Heart left ventricle (tissue), 16 donors: ENCODE data around the gene C1QL3. TPM values are rescaled to one million over a fixed set of nuclear protein-coding genes. Genes with fewer than 3 reads are reported as not detected.

Experiments used
- ATAC-seq, 4 donors: fragments of 200-7000 bp; cut with Tn5 transposase; one replicate each; pipeline ENCODE4 v1.9.1; 2020 to 2022; ENCODE audit warnings: moderate library complexity in 4 of 4, mild to moderate bottlenecking in 3 of 4, moderate number of reproducible peaks in 1 of 4
- DNase-seq, 5 donors: peaks; one replicate each; pipeline ENCODE4 v3.0.0-alpha.2; 2020
- H3K27ac ChIP-seq, 12 donors: fragments of 200-600 bp; sonication (generic) in 4 of 12; one replicate each; pipeline versions ENCODE4 v1.5.0 to v1.8.0; 2016 to 2022; ENCODE audit warnings: mild to moderate bottlenecking in 2 of 12
- H3K27me3 ChIP-seq, 9 donors: fragments of 200-600 bp; sonication (generic) in 2 of 9; one replicate each; pipeline versions ENCODE4 v1.5.1 to v1.8.0; 2016 to 2022; ENCODE audit warnings: mild to moderate bottlenecking in 3 of 9
- H3K36me3 ChIP-seq, 9 donors: fragments of 200-600 bp; sonication (generic) in 2 of 9; one replicate each; pipeline versions ENCODE4 v1.5.0 to v1.8.0; 2018 to 2022; ENCODE audit warnings: mild to moderate bottlenecking in 2 of 9
- H3K4me1 ChIP-seq, 12 donors: fragments of 200-600 bp; sonication (generic) in 4 of 12; one replicate each; pipeline versions ENCODE4 v1.5.0 to v1.8.0; 2016 to 2022; ENCODE audit warnings: mild to moderate bottlenecking in 3 of 12
- H3K4me3 ChIP-seq, 12 donors: fragments of 200-600 bp; sonication (generic) in 4 of 12; one replicate each; pipeline versions ENCODE4 v1.5.0 to v1.8.0; 2017 to 2022; ENCODE audit warnings: mild to moderate bottlenecking in 9 of 12, moderate library complexity in 4 of 12
- H3K9me3 ChIP-seq, 12 donors: fragments of 200-600 bp; sonication (generic) in 4 of 12; one replicate each; pipeline versions ENCODE4 v1.5.0 to v1.8.0; 2016 to 2022; ENCODE audit warnings: mild to moderate bottlenecking in 1 of 12
- POLR2A ChIP-seq, 2 donors: fragments of 450-650 bp; IDR thresholded peaks; one replicate each; pipeline ENCODE4 v1.6.1; 2017; ENCODE audit warnings: antibody characterized with exemption in 2 of 2, mild to moderate bottlenecking in 2 of 2, moderate library complexity in 2 of 2
- WGBS, 4 donors: extraction: QIAGEN DNeasy Blood & Tissue Kit in 2 of 4; methylation state at CpG; one replicate each; pipeline versions ENCODE4 v1.1.5 to v1.1.7; 2013 to 2018; 5-methylcytosine and 5-hydroxymethylcytosine counted together
- intact Hi-C, 10 donors: fragments of 100-400 bp; cut with DNase I; formaldehyde crosslinking; loops; one replicate each; pipeline versions ENCODE4 v1.11.1 to v1.14.2; 2022
- polyA plus RNA-seq, 2 donors: library from polyadenylated mRNA; stranded (reverse); fragments of 200-250 nt; gene quantifications; one replicate each; pipeline ENCODE4 v1.2.3, GENCODE V29; 2013
- total RNA-seq, 9 donors: library from RNA; depleted of rRNA in 2 of 9; stranded (reverse); fragments of >200 nt in 2 of 9; fragmentation: NEBNext Ultra II Directional in 3 of 9; extraction: Animal tissue kit (Norgen Biotek cat#: 25700) in 3 of 9; gene quantifications; one replicate each; pipeline versions ENCODE4 v1.1.0 to v1.2.4, GENCODE V29; 2016 to 2023
- TF ChIP-seq, protein P1 (sequence below), 12 donors: fragments of 200-600 bp; sonication (generic) in 4 of 12; IDR thresholded peaks; one replicate each; pipeline versions ENCODE4 v1.5.0 to v1.8.0; 2018 to 2022; ENCODE audit warnings: antibody characterized with exemption in 12 of 12, mild to moderate bottlenecking in 5 of 12
- donor health status: ischemic (EF 13 %, LVEDD 7.1; RV severe dilation, severe dysfunction).
- donor health status: healthy with polysubstance abuse.
- donor health status: DM: no; HTN: yes; CAD: no.
- donor health status: DM: no; HTN: no; CAD: no.
- donor health status: ischemic (EF 25% LVEDD 6.9; RV normal size, moderate dysfunction).
- donor health status: ischemic (EF 25% LVEDD 5.7; RV mildly dilated, moderate dysfunction).
- donor health status: healthy.
- donor health status: DM: yes; HTN: yes; CAD: no.
- donor health status: ischemic (EF 35%, LVEDD 5.7; RV mildly dilated, moderate dysfunction).
- donor health status: nonischemic (EF 11% LVEDD 7.7; RV severe dilation, severe dysfunction).
- donor health status: DM: yes; HTN: yes; CAD: no.
- donor health status: PGD.
- donor health status: ischemic (EF 29% LVEDD 5.4; RV normal size, mild dysfunction).
- donor health status: nonischemic (EF 23%, LVEDD 6.1; RV moderate dilation, normal function).

Gene C1QL3
- total and polyA plus RNA-seq, 11 donors, result 0.03 TPM; not detected in 10

- Histone ChIP-seq H3K4me1 (peaks cover 0 to 9% (median 0%) of the 10 kb centered on the region in 12 donors), H3K27ac (no peak overlapping the region), H3K27me3 (peaks cover 0 to 3% (median 0%) of the 10 kb centered on the region in 9 donors), H3K4me3 (no peak overlapping the region), H3K9me3 (peaks cover 0 to 11% (median 0%) of the 10 kb centered on the region in 12 donors), H3K36me3 (no peaks in the 10 kb centered on the region)
- no peak for TF ChIP-seq POLR2A (IDR thresholded peaks at IDR 0.05)
- TF ChIP-seq, protein P1, sequence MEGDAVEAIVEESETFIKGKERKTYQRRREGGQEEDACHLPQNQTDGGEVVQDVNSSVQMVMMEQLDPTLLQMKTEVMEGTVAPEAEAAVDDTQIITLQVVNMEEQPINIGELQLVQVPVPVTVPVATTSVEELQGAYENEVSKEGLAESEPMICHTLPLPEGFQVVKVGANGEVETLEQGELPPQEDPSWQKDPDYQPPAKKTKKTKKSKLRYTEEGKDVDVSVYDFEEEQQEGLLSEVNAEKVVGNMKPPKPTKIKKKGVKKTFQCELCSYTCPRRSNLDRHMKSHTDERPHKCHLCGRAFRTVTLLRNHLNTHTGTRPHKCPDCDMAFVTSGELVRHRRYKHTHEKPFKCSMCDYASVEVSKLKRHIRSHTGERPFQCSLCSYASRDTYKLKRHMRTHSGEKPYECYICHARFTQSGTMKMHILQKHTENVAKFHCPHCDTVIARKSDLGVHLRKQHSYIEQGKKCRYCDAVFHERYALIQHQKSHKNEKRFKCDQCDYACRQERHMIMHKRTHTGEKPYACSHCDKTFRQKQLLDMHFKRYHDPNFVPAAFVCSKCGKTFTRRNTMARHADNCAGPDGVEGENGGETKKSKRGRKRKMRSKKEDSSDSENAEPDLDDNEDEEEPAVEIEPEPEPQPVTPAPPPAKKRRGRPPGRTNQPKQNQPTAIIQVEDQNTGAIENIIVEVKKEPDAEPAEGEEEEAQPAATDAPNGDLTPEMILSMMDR (IDR thresholded peaks at IDR 0.05), result no peak
- DNase-seq (no peak), ATAC-seq (no peak)
- intact Hi-C loops, result no loop called here
- WGBS, 4 donors, result 76 to 87% (median 87%) methylated on average over 6 of the region's 6 CpGs
These were observed 41.2 kb upstream of the C1QL3 start for GRCh38 chr10:16562891-16563290.

DNA sequence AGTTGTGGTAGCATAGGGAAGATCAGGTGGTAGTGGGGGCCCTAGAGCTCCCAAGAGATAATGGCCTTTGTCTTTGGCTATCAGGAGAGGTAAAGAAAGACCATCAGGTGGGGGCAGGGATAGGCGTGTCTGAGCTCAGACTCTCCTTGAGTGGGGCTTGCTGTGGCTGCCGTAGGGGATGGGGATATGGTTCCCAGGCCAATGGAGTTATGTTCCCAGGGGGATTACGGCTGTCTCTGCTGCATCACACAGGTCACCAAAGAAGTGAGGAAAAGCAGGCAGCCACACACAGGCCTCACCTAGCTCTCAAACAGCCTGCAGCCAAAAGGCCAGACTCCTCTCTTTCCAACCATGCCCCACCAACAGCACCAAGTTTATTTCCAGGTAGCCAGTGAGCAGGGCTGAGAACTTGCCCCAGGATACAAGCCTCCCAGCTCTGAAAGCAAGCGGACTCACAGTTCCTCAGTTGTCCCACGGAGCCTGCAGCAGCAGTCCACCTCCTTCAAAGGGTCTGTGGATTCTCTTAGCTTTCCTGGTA is 37.6 kb upstream of the C1QL3 start:
- DNase-seq, result no peak
- Histone ChIP-seq H3K36me3 (no peaks in the 10 kb centered on the region), H3K4me3 (no peak overlapping the region), H3K9me3 (peaks cover 0 to 12% (median 0%) of the 10 kb centered on the region in 12 donors), H3K27me3 (no peaks in the 10 kb centered on the region), H3K27ac (no peak overlapping the region), H3K4me1 (no peaks in the 10 kb centered on the region)
- TF ChIP-seq POLR2A (IDR thresholded peaks at IDR 0.05), result no peak
- TF ChIP-seq, protein P1 (IDR thresholded peaks at IDR 0.05), result no peak
- intact Hi-C loops, result loop anchor here in 1 of 10 donors (10.0 kb wide), 1 partner anchor 245 kb away; no protein-coding TSS in a partner anchor
- ATAC-seq, result no peak
- 53 to 72% (median 66%) methylated on average over 5 of the region's 5 CpGs for WGBS, 4 donors

DNA sequence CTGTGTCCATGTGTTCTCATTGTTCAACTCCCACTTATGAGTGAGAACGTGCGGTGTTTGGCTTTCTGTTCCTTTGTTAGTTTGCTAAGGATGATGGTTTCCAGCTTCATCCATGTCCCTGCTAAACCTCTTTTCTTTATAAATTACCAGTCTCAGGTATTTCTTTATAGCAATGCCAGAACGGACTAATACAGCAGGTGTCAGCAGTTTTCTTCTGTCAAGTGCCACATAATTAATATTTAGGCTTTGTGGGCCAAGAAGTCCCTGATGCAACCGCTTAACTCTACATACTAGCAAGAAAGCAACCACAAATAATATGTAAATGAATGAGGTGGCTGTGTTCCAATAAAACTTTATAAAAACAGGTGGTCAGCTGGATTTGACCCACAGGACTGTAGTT is 26.3 kb upstream of the C1QL3 start:
- no peak for DNase-seq
- TF ChIP-seq, protein P1 (IDR thresholded peaks at IDR 0.05), result no peak
- no peak for TF ChIP-seq POLR2A (IDR thresholded peaks at IDR 0.05)
- H3K9me3 ChIP-seq, result no peaks in the 10 kb centered on the region
- no peak for ATAC-seq
- 86 to 89% (median 87%) methylated on average over 4 of the region's 4 CpGs for WGBS, 4 donors
- no peak overlapping the region for H3K4me3 ChIP-seq
- no peaks in the 10 kb centered on the region for H3K36me3 ChIP-seq
- H3K27ac ChIP-seq, result no peak overlapping the region
- intact Hi-C loops, result loop anchor here in 7 of 10 donors (5.0 to 10.0 kb wide), 5 partner anchors 147 to 646 kb away; no protein-coding TSS in a partner anchor
- no peaks in the 10 kb centered on the region for H3K27me3 ChIP-seq
- H3K4me1 ChIP-seq, result peaks cover 0 to 5% (median 0%) of the 10 kb centered on the region in 12 donors

GRCh38 chr10:16545116-16545736 is 23.5 kb upstream of the C1QL3 start:
- 14 to 20% (median 17%) methylated on average over 7 of the region's 7 CpGs for WGBS, 4 donors
- ATAC-seq (peak in 1 of 4 donors; percentile 61), DNase-seq (no peak)
- Histone ChIP-seq H3K27me3 (peaks cover 0 to 12% (median 0%) of the 10 kb centered on the region in 9 donors), H3K27ac (no peak overlapping the region), H3K4me3 (no peak overlapping the region), H3K36me3 (no peaks in the 10 kb centered on the region), H3K4me1 (peaks cover 0 to 5% (median 0%) of the 10 kb centered on the region in 12 donors), H3K9me3 (no peaks in the 10 kb centered on the region)
- TF ChIP-seq POLR2A (IDR thresholded peaks at IDR 0.05), result no peak
- TF ChIP-seq, protein P1 (IDR thresholded peaks at IDR 0.05), result peak; percentile 35 to 63 (median 50)
- intact Hi-C loops, result loop anchor here in 7 of 10 donors (5.0 to 10.0 kb wide), 5 partner anchors 150 to 643 kb away; no protein-coding TSS in a partner anchor
